ENCODE measurements around the gene VOPP1.

DNA sequence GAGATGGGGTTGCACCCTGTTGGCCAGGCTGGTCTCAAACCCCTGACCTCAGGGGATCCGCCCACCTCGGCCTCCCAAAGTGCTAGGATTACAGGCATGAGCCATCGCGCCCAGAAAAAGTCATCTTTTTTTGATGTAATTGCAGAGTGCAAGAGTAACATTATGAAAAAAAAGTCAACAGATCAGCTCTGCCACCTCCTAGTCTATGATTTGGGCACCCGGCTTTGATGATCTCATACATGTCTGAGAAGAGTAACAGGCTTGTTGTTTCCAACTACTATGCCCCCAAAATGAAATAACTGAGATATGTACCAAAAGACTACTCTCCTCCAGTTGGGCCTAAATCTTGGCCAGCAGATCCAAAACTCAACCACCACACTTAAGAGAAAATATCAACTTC is 40.8 kb downstream of the VOPP1 start:
- TF ChIP-seq EP300 (IDR thresholded peaks at IDR 0.05) (no peak), POLR2A (IDR thresholded peaks at IDR 0.05) (no peak), POLR2AphosphoS5 (IDR thresholded peaks at IDR 0.05) (no peak)
- TF ChIP-seq, protein P1, sequence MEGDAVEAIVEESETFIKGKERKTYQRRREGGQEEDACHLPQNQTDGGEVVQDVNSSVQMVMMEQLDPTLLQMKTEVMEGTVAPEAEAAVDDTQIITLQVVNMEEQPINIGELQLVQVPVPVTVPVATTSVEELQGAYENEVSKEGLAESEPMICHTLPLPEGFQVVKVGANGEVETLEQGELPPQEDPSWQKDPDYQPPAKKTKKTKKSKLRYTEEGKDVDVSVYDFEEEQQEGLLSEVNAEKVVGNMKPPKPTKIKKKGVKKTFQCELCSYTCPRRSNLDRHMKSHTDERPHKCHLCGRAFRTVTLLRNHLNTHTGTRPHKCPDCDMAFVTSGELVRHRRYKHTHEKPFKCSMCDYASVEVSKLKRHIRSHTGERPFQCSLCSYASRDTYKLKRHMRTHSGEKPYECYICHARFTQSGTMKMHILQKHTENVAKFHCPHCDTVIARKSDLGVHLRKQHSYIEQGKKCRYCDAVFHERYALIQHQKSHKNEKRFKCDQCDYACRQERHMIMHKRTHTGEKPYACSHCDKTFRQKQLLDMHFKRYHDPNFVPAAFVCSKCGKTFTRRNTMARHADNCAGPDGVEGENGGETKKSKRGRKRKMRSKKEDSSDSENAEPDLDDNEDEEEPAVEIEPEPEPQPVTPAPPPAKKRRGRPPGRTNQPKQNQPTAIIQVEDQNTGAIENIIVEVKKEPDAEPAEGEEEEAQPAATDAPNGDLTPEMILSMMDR (IDR thresholded peaks at IDR 0.05): no peak

Data from suprapubic skin (tissue), 4 donors.